Body of pancreas (tissue), 4 donors: ENCODE measurements around the gene SLC12A2. TPM values are rescaled to one million over a fixed set of nuclear protein-coding genes. Genes with fewer than 3 reads are reported as not detected.

Experiments
- ATAC-seq: fragments of 150-250 bp; one replicate; pipeline ENCODE4 v1.9.1; 2016
- DNase-seq, 4 donors: peaks; one replicate each; pipeline ENCODE4 v3.0.0-alpha.2; 2019
- H3K27ac ChIP-seq, 4 donors: fragments of 200-600 bp; sonication (generic); 1 replicate in 3 of 4; 2 replicates in 1 of 4; pipeline versions ENCODE4 v1.5.1 to v1.6.1; 2016 to 2019; ENCODE audit warnings: mild to moderate bottlenecking in 1 of 4, mixed read lengths in 1 of 4, moderate library complexity in 1 of 4
- H3K27me3 ChIP-seq, 2 donors: fragments of 200-600 bp; sonication (generic); one replicate each; pipeline ENCODE4 v1.6.0; 2016; ENCODE audit warnings: mild to moderate bottlenecking in 1 of 2
- H3K36me3 ChIP-seq, 2 donors: fragments of 200-600 bp; sonication (generic); replicated peaks in 1 of 2; 2 replicates each; pipeline ENCODE4 v1.5.1; 2016; ENCODE audit warnings: low read depth in 2 of 2; ENCODE audit not compliant: insufficient read depth in 1 of 2
- H3K4me1 ChIP-seq: fragments of 200-600 bp; sonication (generic); one replicate; pipeline ENCODE4 v1.6.0; 2016
- H3K4me3 ChIP-seq, 2 donors: fragments of 200-600 bp; sonication (generic); 1 replicate in 1 of 2; 2 replicates in 1 of 2; pipeline ENCODE4 v1.5.1; 2016 to 2019
- H3K9me3 ChIP-seq, 3 donors: fragments of 200-600 bp; sonication (generic); 1 replicate in 2 of 3; 2 replicates in 1 of 3; pipeline ENCODE4 v1.5.1; 2016
- CTCF ChIP-seq, 7 experiments: fragments of 450-650 bp in 4 of 7; fragments of 200-600 bp in 3 of 7; sonication (generic) in 3 of 7; IDR thresholded peaks; one replicate each; pipeline ENCODE4 v1.5.1; 2016 to 2019; ENCODE audit warnings: antibody characterized with exemption in 7 of 7
- POLR2A ChIP-seq, 3 donors: fragments of 450-650 bp; IDR thresholded peaks; one replicate each; pipeline ENCODE4 v1.6.1; 2016; ENCODE audit warnings: antibody characterized with exemption in 3 of 3, mild to moderate bottlenecking in 2 of 3
- WGBS, 2 donors: methylation state at CpG; one replicate each; pipeline ENCODE4 v1.1.5; 2017; 5-methylcytosine and 5-hydroxymethylcytosine counted together
- intact Hi-C: fragments of 100-400 bp; cut with DNase I; formaldehyde crosslinking; loops from one replicate; pipeline ENCODE4 v1.15.1; 2023
- total RNA-seq, 2 donors: library from RNA; depleted of rRNA; stranded (reverse); fragments of >200 nt; gene quantifications; one replicate each; pipeline ENCODE4 v1.1.0, GENCODE V29; 2016

SLC12A2 gene
- total RNA-seq, 2 donors from 2014 or later, result 26.7 to 28.0 TPM

DNA sequence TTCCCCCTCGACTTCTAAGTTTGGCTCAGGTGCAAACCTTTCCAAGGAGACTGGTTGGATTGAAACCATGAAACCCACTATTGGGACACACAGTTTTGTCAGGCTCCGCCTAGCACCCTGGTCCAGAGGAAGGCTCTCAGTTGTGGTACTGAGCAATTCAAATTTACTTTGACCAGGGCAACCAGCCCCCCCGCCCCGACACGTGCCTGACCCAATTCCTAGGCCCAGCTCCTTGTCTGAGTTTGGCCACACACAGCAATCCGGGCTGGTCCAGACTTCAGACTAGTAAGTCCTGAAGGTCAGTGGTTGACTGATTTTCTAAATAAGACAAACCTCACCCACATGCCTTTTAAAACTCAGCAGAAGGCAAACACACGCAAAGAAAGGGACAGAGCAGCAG lies 132.7 kb downstream of the SLC12A2 start:
- no peak overlapping the region for H3K27ac ChIP-seq
- H3K27me3 ChIP-seq, result no peaks in the 10 kb centered on the region
- no peaks in the 10 kb centered on the region for H3K4me1 ChIP-seq
- H3K36me3 ChIP-seq, result no peaks in the 10 kb centered on the region
- DNase-seq (no peak), ATAC-seq (no peak)
- 81 to 88% methylated on average over 7 of the region's 7 CpGs for WGBS, 2 donors
- H3K4me3 ChIP-seq, result no peak overlapping the region
- intact Hi-C loops, result loop anchor here (10.0 kb wide), 1 partner anchor 289 kb away; no protein-coding TSS in a partner anchor
- no peaks in the 10 kb centered on the region for H3K9me3 ChIP-seq
- no peak for TF ChIP-seq POLR2A (IDR thresholded peaks at IDR 0.05)
- no peak for TF ChIP-seq CTCF (IDR thresholded peaks at IDR 0.05)

DNA sequence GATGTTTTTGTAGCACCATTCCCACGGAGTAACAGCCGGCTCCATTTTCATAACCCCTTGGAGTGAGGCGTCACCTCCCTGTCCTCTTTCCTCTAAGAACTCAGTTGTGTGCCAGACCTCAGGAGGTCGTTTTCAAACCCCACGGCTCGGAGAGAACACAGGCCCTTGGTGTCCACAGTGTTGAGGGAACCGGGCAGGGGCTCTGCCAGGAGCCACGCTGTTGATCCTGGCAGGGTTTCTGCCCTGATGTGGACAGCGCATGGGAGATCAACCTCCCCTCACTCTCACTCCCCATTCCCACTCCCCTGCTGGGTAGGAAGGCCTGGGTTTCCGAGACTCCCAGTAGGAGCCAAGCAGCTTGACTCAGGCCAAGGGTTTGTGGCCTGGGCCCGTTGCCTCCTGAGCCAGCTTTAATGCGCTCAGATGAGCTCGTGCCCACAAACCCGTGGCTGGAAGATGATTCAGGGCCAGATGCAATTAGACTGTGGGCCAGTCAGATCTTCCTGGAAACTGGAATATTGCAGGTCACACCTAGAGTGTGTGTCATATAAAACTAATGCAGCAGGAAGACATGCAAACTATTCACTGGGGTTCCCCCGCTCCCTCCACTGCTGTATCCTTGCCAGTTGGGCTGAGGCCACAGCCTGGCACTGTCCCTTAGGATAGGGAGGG lies 133.4 kb downstream of the SLC12A2 start:
- H3K27ac ChIP-seq, result no peak overlapping the region
- ATAC-seq (no peak), DNase-seq (no peak)
- H3K27me3 ChIP-seq, result no peaks in the 10 kb centered on the region
- TF ChIP-seq POLR2A (IDR thresholded peaks at IDR 0.05) (no peak), CTCF (IDR thresholded peaks at IDR 0.05) (no peak)
- no peak overlapping the region for H3K4me3 ChIP-seq
- no peaks in the 10 kb centered on the region for H3K9me3 ChIP-seq
- no peaks in the 10 kb centered on the region for H3K36me3 ChIP-seq
- intact Hi-C loops, result loop anchor here (10.0 kb wide), 1 partner anchor 288 kb away; no protein-coding TSS in a partner anchor
- no peaks in the 10 kb centered on the region for H3K4me1 ChIP-seq
- WGBS, 2 donors, result 57 to 67% methylated on average over 14 to 15 of the region's 15 CpGs

DNA sequence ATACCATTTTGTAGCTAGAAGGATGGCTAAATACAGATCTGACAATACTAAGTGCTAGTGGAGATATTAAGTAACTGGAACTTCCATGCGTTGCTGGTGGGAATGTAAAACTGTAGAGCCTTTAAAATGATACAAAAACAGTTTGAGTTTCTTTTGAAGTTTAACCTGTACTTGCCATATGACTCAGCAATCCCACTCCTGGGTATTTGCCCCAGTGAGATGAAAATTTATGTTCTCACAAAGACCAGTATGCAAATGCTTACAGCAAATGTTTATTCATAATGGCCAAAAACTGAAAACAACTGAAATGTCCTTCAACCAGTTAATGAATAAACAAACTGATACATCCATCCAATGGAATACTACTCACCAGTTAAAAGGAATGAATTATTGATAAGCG lies 137.3 kb downstream of the SLC12A2 start:
- intact Hi-C loops, result no loop called here
- WGBS, 2 donors, result 91% methylated on average over 2 of the region's 2 CpGs

DNA sequence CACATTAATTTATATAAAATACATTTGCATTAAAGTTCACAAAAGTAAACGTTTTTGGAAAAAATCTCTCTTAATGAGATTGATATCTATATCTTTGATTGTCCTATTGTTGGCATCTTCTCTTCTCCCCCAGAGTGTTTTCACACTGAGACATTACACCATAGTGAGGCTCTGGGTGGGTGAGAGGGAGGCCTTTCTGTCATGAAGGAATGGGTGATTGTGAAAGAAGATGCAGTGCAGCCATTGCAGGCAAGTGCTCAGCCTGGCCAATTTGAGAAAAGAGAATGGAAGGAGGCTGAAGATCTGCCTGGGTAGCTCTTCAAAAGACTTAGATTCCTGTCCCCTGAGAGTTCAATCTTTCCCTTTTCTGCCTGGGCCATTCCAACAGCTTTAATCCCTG lies 140.8 kb downstream of the SLC12A2 start:
- TF ChIP-seq CTCF (IDR thresholded peaks at IDR 0.05) (no peak), POLR2A (IDR thresholded peaks at IDR 0.05) (no peak)
- ATAC-seq, result no peak
- 28 to 32% methylated on average over 1 of the region's 1 CpG for WGBS, 2 donors
- intact Hi-C loops, result no loop called here
- no peak for DNase-seq
- Histone ChIP-seq H3K27me3 (no peaks in the 10 kb centered on the region), H3K9me3 (no peaks in the 10 kb centered on the region), H3K4me3 (no peak overlapping the region), H3K36me3 (no peaks in the 10 kb centered on the region), H3K4me1 (no peaks in the 10 kb centered on the region), H3K27ac (no peak overlapping the region)

More for the DNA sequence above, 137.3 kb downstream of the SLC12A2 start:
- Histone ChIP-seq H3K4me1 (no peaks in the 10 kb centered on the region), H3K27me3 (no peaks in the 10 kb centered on the region), H3K9me3 (no peaks in the 10 kb centered on the region), H3K4me3 (no peak overlapping the region), H3K27ac (no peak overlapping the region), H3K36me3 (no peaks in the 10 kb centered on the region)
- TF ChIP-seq POLR2A (IDR thresholded peaks at IDR 0.05) (no peak), CTCF (IDR thresholded peaks at IDR 0.05) (no peak)
- ATAC-seq (no peak), DNase-seq (no peak)
